Measurements from ENCODE around the gene LRMDA.

DNA sequence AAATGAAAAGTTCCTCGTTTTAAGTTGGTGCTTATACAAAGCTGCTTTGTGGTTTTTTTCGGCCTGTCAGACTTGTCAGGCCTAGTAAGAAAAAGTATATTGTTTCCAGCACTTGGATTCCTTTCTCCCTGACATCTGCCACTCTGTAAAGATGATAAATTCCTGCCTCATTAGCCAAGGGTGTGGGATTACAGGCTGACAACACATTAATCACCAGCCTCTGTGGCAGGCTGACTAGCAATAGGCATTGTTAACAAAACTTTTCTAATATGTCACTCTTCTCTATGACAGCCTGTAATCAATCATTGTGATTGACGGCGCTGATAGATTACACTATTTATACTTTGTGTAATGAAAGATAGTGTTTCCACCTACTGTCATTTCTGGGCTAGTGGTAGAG lies 682.5 kb downstream of the LRMDA start:
- TF ChIP-seq, protein P1, sequence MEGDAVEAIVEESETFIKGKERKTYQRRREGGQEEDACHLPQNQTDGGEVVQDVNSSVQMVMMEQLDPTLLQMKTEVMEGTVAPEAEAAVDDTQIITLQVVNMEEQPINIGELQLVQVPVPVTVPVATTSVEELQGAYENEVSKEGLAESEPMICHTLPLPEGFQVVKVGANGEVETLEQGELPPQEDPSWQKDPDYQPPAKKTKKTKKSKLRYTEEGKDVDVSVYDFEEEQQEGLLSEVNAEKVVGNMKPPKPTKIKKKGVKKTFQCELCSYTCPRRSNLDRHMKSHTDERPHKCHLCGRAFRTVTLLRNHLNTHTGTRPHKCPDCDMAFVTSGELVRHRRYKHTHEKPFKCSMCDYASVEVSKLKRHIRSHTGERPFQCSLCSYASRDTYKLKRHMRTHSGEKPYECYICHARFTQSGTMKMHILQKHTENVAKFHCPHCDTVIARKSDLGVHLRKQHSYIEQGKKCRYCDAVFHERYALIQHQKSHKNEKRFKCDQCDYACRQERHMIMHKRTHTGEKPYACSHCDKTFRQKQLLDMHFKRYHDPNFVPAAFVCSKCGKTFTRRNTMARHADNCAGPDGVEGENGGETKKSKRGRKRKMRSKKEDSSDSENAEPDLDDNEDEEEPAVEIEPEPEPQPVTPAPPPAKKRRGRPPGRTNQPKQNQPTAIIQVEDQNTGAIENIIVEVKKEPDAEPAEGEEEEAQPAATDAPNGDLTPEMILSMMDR (IDR thresholded peaks at IDR 0.05), result no peak
- no peak for TF ChIP-seq POLR2A (IDR thresholded peaks at IDR 0.05)
